Activated T-cell treated with anti-CD3 and anti-CD28 coated beads for 48 hours (primary cell): ENCODE measurements around the gene ZNF680.
"Not testable (repeated sequence)": the region's sequence is repeated elsewhere in the genome, so short reads cannot be mapped to it uniquely, and the experiment has no call there.

Experiments used
- DNase-seq: peaks from one replicate; pipeline ENCODE4 v3.0.0-alpha.2; 2020; ENCODE audit warnings: low read depth

ZNF680 gene

DNA sequence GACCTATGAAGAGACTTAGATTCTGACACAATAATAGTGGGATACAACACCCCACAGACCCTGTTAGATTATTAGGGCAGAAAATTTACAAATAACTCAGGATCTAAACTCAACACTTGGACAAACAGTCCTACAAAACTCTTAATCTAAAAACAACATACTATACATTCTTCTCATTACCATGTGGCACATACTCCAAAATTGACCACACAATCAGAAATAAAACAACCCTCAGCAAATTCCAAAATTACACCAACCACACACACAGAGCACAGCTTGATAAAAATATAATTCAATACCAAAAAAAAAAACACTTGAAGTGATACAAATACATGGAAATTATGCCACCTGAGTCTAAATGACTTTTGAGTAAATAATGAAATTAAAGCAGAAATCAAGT, 7.8 kb downstream of the ZNF680 start:
- DNase-seq, result no peak

DNA sequence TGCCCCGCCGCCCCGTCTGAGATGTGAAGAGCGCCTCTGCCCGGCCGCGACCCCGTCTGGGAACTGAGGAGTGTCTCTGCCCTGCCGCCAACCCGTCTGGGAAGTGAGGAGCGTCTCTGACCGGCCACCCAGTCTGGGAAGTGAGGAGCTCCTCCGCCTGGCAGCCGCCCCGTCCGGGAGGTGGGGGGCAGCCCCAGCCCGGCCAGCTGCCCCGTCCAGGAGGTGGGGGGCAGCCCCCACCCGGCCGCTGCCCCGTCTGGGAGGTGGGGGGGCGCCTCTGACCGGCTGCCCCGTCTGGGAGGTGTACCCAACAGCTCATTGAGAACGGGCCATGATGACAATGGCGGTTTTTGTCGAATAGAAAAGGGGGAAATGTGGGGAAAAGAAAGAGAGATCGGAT, 8.7 kb downstream of the ZNF680 start:
- DNase-seq, result not testable (repeated sequence)

DNA sequence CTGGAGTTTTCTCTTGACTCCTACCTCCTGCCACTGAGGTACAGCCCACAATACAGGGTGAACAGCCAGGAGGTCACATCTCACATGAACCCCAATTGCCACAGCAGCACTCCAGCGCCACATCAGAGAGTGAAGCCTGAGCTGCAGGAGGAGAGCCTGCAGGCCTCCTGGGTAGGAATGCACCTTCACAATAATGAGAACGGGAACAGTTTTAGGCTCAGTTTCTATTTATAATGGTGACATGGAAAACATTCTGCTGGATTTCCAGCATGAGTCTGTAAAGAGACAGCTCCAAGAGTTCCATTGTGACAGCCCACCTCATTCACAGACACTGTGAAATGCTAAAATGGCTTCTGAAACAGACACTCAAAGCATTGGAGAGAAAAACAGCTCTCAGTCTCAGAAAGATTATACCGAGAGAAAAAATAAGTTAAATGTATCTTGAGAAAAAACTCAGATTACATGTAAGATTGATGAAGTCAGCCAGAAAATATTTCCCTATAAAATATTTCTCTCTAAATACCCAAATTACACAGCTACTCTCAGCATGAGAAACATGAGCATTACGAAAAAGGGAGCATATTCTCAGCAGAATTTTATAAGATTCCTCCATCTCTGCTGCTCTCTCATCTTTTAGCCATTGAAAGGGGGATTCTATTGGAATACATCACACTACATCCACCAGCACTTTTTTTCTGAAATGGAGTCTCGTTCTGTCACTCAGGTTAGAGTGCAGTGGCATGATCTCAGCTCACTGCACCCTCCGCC, 11.3 kb downstream of the ZNF680 start:
- no peak for DNase-seq

DNA sequence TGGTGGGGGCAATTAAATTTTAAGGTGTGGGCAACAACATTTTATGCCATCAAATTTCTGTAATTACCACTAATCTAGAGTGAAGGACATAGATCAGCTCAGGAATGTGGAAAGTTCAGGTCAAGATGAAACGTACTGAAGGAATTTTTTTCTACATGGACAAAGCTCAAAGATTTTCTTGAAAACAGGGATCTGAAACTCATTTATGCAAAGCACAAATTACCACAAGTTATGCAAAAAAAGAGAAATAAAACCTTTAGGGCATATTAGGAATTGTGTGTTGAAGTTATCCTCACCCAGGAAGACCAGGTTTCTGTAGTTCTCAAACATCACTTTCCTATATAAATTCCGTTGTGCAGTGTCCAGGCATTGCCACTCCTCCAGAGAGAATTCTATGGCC, 18.9 kb downstream of the ZNF680 start:
- no peak for DNase-seq

DNA sequence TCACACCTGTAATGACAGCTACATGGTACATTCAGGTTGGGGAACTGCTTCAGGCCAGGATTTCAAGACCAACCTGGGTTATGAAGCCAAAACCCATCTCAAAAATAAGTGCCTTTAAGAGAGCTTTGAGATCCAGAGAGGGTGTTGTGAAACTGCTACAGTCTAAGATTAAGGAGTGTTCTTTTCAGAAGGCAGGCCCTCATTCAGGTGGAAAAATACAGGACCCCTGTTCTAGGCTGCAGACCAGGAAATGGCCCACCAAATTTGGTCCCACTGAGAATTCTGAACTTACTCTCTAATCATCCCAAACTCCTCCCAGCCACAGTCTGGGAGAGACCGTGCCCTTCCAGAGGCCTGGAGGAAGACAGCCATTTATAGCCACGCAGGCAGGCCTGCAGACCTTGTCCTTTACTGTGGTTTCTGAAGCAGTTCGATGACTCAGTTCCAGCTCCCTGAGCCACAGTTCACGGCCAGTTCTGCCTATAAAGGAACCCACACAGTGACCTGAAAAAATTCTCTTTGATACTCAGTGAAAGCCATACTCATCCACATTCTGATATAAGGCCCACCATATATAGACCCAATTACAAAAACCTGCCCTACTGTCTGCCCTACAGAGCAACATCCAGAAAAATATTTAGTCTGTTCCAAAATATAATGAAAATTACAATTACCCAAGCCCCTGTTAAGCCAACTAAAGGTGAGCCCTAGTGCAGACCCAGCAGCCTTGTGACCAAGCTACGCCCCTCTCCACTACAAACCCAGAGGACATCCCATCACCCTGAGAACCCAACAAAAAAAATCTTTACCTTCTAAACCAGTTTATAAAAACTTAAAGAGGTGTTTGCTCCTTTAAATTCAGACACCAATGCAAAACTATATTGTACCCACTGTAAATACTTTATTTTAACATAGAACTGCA, 21.2 kb downstream of the ZNF680 start:
- no peak for DNase-seq

DNA sequence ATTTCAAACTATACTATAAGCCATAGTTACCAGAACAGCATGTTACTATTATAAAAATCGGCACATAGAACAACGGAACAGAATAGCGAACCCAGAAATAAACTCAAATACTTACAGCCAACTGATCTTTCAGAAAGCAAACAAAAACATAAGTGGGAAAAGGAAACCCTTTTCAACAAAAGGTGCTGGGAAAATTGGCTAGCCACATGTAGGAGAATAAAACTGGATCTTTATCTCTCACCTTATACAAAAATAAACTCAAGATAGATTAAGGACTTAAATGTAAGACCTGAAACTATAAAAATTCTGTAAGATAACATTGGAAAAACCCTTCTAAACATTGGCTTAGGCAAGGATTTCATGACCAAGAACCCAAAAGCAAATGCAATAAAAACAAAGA, 29.1 kb downstream of the ZNF680 start:
- no peak for DNase-seq

DNA sequence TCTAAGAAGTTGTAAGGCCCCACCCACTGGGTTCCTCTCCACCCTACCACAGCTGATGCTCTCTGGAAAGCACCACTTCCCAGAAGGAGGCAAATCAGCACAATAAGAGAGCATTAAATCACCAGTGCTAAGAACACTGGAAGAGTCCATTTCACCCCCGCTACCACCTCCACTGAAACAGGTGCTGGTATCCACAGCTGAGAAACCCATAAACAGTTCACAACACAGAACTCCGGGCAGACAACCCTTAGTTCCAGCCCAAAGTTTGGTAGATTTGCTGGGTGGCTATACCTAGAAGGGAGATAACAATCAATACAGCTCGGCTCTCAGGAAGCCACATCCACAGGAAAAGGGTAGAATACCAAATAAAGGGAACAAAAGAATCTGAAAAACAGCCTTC, 34.1 kb downstream of the ZNF680 start:
- DNase-seq, result no peak

DNA sequence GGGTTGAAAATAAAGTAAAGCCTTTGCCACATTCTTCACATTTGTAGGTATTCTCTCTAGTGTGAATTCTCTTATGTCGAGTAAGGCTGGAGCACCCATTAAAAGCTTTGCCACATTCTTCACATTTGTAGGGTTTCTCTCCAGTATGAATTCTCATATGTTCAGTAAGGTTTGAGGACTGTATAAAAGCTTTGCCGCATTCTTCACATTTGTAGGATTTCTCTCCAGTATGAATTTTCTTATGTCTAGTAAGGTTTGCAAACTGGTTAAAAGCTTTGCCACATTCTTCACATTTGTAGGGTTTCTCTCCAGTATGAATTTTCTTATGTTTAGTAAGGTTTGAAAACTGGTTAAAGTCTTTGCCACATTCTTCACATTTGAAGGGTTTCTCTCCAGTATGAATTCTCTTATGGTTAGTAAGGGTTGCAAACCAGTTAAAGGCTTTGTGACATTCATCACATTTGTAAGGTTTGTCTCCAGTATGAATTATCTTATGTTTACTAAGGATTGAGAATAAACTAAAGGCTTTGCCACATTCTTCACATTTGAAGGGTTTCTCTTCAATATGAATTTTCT, 41.4 kb downstream of the ZNF680 start:
- DNase-seq, result no peak

DNA sequence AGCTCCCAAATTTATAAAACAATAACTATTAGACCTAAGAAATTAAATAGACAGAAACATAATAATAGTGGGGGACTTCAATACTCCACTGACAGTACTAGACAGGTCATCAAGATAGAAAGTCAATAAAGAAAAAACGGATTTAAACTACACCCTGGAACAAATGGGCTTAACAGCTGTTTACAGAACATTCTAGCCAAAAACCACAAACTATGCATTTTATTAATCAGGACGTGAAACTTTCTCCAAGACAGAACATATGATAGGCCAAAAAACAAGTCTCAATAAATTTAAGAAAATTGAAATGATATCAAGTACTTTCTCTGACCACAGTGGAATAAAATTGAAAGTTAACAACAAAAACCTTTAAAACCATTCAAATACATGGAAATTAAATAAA, 46.4 kb downstream of the ZNF680 start:
- DNase-seq, result no peak

DNA sequence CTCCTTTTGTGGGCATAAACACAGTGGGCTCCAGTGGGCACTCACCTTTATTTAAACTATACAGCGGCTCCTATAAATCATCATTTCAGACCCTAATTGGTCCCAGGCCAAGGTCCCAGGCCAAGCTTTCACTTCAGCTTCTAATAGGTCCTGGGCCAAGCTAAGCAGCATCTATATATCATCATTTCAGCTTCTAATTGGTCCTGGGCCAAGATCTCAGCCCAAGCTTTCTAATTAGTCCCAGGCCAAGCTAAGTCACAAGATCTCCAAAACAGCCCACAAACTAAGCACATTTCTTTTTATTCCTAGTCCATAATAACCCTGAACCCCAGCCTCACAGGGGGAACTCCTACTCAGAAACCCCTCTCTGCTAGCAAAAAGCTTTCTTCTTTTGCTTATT, 47.1 kb downstream of the ZNF680 start:
- no peak for DNase-seq

DNA sequence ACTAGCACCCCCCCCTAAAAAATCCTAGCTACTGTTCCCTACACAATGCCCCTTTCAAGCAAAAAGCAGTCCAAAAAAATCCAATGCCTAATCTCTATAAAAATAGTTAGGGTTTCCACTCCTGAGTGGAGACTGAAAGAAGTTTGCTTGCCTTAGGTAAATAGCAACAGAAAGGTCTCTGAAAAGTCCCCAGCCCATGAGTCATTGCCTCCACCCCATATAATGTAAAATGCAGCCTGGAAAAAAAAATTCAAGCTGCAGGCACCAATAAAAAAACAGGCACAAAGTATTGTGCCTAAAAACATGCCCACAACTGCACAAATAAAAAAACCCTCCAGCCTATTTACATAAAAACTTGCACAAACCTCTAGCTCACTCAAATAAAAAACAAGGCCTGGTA, 47.5 kb downstream of the ZNF680 start:
- no peak for DNase-seq

DNA sequence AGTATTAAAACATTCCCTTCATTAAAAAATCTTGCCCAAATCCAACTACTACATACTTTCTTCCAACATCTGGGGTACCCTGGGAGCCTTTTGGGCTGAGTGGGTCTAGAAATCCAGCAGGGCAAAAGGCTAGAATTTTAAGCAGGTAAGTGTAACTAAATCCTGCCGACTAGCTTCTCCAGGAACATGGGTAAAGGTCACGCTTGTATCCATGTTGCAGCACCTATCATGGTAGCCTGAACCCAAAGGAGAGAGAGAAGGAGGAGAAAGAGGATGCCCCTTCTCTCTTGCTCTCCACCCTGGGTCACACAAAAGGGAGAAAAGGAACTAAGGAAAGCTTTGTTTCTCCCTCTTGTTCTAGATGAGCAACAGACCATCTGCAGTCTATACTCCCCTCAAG, 53.3 kb downstream of the ZNF680 start:
- DNase-seq, result no peak

DNA sequence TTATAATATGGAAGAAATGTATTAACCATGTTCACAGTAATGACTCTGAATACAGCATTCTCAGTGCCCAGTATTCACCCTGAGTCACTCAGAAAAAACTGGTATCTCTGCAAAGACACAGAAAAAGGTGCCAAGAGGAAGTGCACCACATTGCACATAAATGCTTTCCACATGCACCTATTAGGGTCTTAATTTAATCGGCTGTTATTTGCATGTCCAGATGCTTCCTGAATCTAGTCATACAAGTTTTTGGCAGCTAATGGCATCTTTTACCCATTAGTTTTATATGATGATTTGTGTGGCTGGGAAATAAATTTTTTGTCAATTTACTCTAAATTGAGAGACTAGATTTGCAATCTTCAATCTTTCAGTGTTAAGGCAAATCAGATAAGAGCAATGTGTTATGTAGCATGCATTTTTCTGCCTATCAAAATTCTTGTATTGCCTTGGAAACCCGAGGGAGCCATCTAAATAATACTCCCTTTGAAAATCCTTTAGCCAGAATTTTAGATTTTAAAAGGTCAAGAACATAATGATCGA, 58.2 kb downstream of the ZNF680 start:
- no peak for DNase-seq

DNA sequence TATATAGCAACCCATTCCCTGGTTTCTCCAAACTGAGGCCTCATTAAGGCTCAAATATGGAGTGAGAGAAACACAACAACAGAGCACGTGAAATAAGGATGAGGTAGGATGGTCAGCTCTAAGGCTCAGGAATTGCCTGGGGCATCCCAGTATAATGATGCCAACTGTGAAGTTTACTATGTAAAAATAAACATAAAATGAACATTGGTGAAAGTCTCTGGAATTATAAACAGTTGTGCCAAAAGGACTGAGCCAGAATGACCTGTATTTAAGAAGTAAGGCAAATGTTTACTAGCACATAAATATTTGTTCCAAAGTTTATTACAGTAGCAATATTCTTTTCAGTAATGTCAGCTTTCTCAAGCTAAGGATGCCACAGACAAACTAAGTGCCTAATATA, 64.6 kb downstream of the ZNF680 start:
- DNase-seq, result no peak

DNA sequence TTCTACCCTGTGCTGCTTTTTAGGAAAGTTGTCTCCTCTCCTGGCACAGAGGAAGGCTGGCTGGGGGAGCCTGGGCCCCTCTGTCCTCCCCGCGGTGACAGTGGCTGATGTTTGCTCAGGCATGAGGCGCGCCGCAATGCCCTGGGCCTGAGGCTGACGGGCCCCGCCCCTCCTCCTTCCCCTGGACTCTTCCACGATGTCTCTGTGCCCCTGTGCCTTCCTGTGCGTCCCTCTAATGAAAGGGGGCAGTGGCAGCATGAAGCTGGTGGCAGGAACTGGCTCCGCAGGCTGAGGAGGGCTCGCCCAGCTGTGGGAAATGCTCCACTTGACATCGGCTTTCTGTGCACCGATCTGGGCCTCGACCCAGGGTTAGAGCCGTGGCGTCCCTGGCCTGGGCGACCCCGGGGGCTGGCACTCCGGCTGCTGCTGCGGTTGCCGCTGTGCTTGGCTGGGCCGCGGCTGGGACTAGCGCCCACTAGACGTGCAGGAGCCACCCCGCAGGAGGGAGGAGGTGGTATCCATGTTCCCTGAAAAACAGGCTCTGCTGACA, 67.9 kb downstream of the ZNF680 start:
- no peak for DNase-seq

DNA sequence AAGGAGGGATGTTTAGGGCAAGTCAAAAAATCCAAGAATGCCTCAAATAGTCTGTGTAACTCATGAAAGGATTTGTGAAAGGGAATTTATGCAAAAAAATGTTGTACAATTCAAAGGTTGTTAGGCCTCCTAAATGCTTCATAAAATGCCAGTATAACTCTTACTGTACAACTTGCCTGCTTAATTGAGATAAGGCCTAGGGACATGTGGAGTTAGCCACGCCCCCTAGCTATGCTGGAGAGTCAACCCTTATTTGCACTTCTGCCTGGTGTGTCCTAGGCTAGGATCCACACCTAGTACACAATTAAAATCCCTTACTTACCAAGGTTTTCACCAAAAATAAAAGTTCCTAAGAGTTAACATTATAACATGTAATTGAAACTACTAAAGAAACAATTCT, 77.2 kb downstream of the ZNF680 start:
- DNase-seq, result no peak
